Anterior cingulate cortex (tissue), 58 donors: ENCODE data around the gene NUDT7.

Experiments
- DNase-seq, 58 donors: peaks; one replicate each; lab custom pipeline; 2025; lab: John Stamatoyannopoulos, UW

The NUDT7 gene

GRCh38 chr16:77722309-77723107 lies at the start of gene NUDT7:
NUDT7 (plus strand) TSS chr16:77722514; CDS start chr16:77722583, 69 bp downstream.
- peak; percentile 62 to 99 (median 96) for DNase-seq

GRCh38 chr16:77674888-77675287 lies 47.4 kb upstream of the NUDT7 start:
- no peak for DNase-seq

GRCh38 chr16:77675464-77676324 lies 46.6 kb upstream of the NUDT7 start:
- peak in 54 of 58 donors; percentile 3 to 78 (median 35) for DNase-seq

- DNase-seq: no peak
These were observed 45.2 kb upstream of the NUDT7 start for GRCh38 chr16:77677129-77677528.

- DNase-seq: no peak
These were observed 42.9 kb upstream of the NUDT7 start for GRCh38 chr16:77679391-77679790.

- DNase-seq: no peak
These were observed 42.4 kb upstream of the NUDT7 start for GRCh38 chr16:77679901-77680300.

- no peak for DNase-seq
These were observed 41.8 kb upstream of the NUDT7 start for GRCh38 chr16:77680496-77680895.

- DNase-seq: no peak
These were observed 39.7 kb upstream of the NUDT7 start for GRCh38 chr16:77682586-77682985.

GRCh38 chr16:77683397-77684180 lies 38.7 kb upstream of the NUDT7 start:
- no peak for DNase-seq

- peak in 4 of 58 donors; percentile 8 to 37 (median 19) for DNase-seq
These were observed 38.2 kb upstream of the NUDT7 start for GRCh38 chr16:77684181-77684526.

GRCh38 chr16:77686385-77686784 lies 35.9 kb upstream of the NUDT7 start:
- no peak for DNase-seq

GRCh38 chr16:77689971-77690370 lies 32.3 kb upstream of the NUDT7 start:
- DNase-seq: no peak

GRCh38 chr16:77690416-77690815 lies 31.9 kb upstream of the NUDT7 start:
- peak in 34 of 58 donors; percentile 0 to 60 (median 18) for DNase-seq

- DNase-seq: no peak
These were observed 29.7 kb upstream of the NUDT7 start for GRCh38 chr16:77692612-77693011.

- peak in 2 of 58 donors; percentile 5 to 10 for DNase-seq
These were observed 26.2 kb upstream of the NUDT7 start for GRCh38 chr16:77696149-77696548.

- DNase-seq: no peak
These were observed 21.5 kb upstream of the NUDT7 start for GRCh38 chr16:77700846-77701245.

- no peak for DNase-seq
These were observed 17.0 kb upstream of the NUDT7 start for GRCh38 chr16:77705351-77705750.

- DNase-seq: no peak
These were observed 11.1 kb upstream of the NUDT7 start for GRCh38 chr16:77711179-77711578.

GRCh38 chr16:77711775-77712174 lies 10.5 kb upstream of the NUDT7 start:
- DNase-seq: no peak

- DNase-seq: no peak
These were observed 7.2 kb upstream of the NUDT7 start for GRCh38 chr16:77715145-77715544.
